Measurements from ENCODE around the gene SLIT1. TPM values are rescaled to one million over a fixed set of nuclear protein-coding genes. Genes with fewer than 3 reads are reported as not detected.

Gene SLIT1
- total RNA-seq, 1 donor from 2014 or later = 0.49 TPM

- Histone ChIP-seq H3K9me3 (no peaks in the 10 kb centered on the region), H3K27me3 (no peaks in the 10 kb centered on the region), H3K4me3 (no peak overlapping the region), H3K36me3 (no peaks in the 10 kb centered on the region), H3K4me1 (no peaks in the 10 kb centered on the region), H3K27ac (no peak overlapping the region)
- intact Hi-C loops (cut with DNase I) = no loop called here
- no peak for DNase-seq (ENCODE audit: extremely low spot score in 2 of 2)
- TF ChIP-seq CTCF (IDR thresholded peaks at IDR 0.05) (no peak), POLR2A (IDR thresholded peaks at IDR 0.05) (no peak), POLR2AphosphoS5 (IDR thresholded peaks at IDR 0.05; ENCODE audit: insufficient read depth in 1 of 2, low read depth in 1 of 2) (no peak)
Observed at GRCh38 chr10:97169911-97170693, 15.7 kb downstream of the SLIT1 start.

DNA sequence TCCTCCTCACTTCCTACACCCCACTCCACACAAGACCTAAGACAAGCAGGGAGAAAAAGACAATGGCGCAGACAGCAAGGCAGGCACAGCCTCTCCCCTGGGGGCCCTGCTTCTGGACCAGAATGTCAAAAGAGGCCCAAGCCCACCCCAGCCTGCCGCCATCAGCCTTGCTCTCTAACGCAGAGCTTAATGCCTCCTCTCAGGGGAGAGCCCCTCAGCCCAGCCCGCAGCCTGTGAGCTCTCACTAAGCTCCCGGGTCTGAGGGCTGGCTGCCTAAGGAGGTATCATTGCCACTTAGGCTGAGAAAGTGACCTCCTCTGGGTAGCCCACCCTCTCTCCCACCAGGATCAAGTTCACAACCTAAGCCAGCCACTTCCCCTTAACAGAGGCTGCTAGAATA, 16.7 kb downstream of the SLIT1 start:
- intact Hi-C loops (cut with DNase I) = no loop called here
- H3K4me1 ChIP-seq = no peaks in the 10 kb centered on the region

GRCh38 chr10:97168645-97169044, 17.1 kb downstream of the SLIT1 start:
- Histone ChIP-seq H3K4me1 (no peaks in the 10 kb centered on the region), H3K36me3 (no peaks in the 10 kb centered on the region), H3K9me3 (no peaks in the 10 kb centered on the region), H3K4me3 (no peak overlapping the region), H3K27ac (no peak overlapping the region), H3K27me3 (no peaks in the 10 kb centered on the region)
- TF ChIP-seq POLR2AphosphoS5 (IDR thresholded peaks at IDR 0.05; ENCODE audit: insufficient read depth in 1 of 2, low read depth in 1 of 2) = no peak
- no peak for TF ChIP-seq CTCF (IDR thresholded peaks at IDR 0.05)
- TF ChIP-seq POLR2A (IDR thresholded peaks at IDR 0.05) = no peak
- no peak for DNase-seq (ENCODE audit: extremely low spot score in 2 of 2)
- intact Hi-C loops (cut with DNase I) = no loop called here

More for the DNA sequence above, 16.7 kb downstream of the SLIT1 start:
- H3K4me3 ChIP-seq = no peak overlapping the region
- DNase-seq (ENCODE audit: extremely low spot score in 2 of 2) = no peak
- no peak overlapping the region for H3K27ac ChIP-seq
- no peak for TF ChIP-seq POLR2A (IDR thresholded peaks at IDR 0.05)
- no peak for TF ChIP-seq CTCF (IDR thresholded peaks at IDR 0.05)
- no peak for TF ChIP-seq POLR2AphosphoS5 (IDR thresholded peaks at IDR 0.05; ENCODE audit: insufficient read depth in 1 of 2, low read depth in 1 of 2)
- H3K36me3 ChIP-seq = no peaks in the 10 kb centered on the region
- no peaks in the 10 kb centered on the region for H3K9me3 ChIP-seq
- H3K27me3 ChIP-seq = no peaks in the 10 kb centered on the region

DNA sequence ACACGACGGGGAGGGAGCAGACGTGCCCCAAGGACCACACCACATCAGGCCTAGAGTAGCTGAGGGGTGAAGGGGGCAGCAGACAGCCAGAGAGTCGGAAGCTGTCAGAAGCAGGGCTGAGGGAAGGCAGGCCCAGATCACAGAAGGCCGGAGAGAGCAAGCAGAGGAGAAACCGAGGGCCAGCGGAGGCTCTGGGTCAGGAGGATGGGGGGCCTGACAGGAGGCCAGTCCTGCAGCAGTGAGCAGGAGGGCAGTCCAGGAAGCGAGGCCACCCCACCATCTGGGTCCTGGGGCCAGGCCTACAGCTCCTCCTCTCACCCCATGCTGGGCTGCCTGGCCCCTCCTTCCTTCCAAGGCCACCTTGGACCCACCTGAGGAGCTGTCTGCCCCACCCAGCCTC, 20.3 kb downstream of the SLIT1 start:
- intact Hi-C loops (cut with DNase I) = no loop called here
- Histone ChIP-seq H3K36me3 (no peaks in the 10 kb centered on the region), H3K4me3 (no peak overlapping the region), H3K9me3 (no peaks in the 10 kb centered on the region), H3K4me1 (no peaks in the 10 kb centered on the region), H3K27ac (no peak overlapping the region), H3K27me3 (no peaks in the 10 kb centered on the region)
- DNase-seq (ENCODE audit: extremely low spot score in 2 of 2) = no peak
- TF ChIP-seq CTCF (IDR thresholded peaks at IDR 0.05) (no peak), POLR2A (IDR thresholded peaks at IDR 0.05) (no peak), POLR2AphosphoS5 (IDR thresholded peaks at IDR 0.05; ENCODE audit: insufficient read depth in 1 of 2, low read depth in 1 of 2) (no peak)

DNA sequence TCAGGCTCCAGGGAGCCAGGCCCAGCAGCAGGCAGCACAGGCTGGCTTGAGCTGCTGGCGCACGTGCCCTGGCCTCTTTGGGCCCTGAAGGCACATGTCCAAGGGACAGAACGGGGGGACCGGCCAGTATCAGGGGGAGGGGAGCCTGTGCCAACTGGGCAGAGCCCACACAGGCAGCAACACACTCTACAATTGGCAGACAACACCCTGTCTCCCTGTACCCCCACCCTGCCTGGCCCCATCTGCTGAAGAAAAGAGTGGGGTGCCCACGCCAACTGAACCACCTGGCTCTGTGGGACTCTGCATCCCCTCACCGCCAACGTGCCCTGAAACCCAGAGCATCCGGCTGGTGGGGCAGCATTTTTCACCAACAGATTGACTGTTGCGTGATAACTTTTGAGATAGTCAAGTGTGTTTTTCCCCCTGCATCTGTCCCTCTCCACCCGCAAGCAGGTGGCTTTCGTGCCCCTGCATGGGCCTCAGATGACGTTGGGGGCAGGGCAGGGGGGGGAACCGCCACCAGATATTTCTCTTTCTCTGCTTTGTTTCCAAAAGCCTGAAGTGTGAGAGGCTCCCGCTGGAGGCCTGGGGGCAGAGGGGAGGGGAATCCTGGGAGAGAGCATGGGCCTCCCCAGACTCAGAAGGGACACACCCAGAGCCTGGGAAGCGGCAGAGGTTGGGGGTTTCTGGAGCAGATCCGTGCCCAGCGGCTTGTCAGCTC, 21.8 kb downstream of the SLIT1 start:
- TF ChIP-seq CTCF (IDR thresholded peaks at IDR 0.05) (no peak), POLR2A (IDR thresholded peaks at IDR 0.05) (no peak), POLR2AphosphoS5 (IDR thresholded peaks at IDR 0.05; ENCODE audit: insufficient read depth in 1 of 2, low read depth in 1 of 2) (no peak)
- no peaks in the 10 kb centered on the region for H3K36me3 ChIP-seq
- intact Hi-C loops (cut with DNase I) = no loop called here
- no peak overlapping the region for H3K4me3 ChIP-seq
- H3K27me3 ChIP-seq = no peaks in the 10 kb centered on the region
- H3K9me3 ChIP-seq = no peaks in the 10 kb centered on the region
- no peaks in the 10 kb centered on the region for H3K4me1 ChIP-seq
- no peak for DNase-seq (ENCODE audit: extremely low spot score in 2 of 2)
- no peak overlapping the region for H3K27ac ChIP-seq
